HFFc6 (cell line): ENCODE measurements around the gene ERC2. TPM values are rescaled to one million over a fixed set of nuclear protein-coding genes. Genes with fewer than 3 reads are reported as not detected.

Experiments used
- DNase-seq: peaks from one replicate; pipeline ENCODE4 v3.0.0-alpha.2; 2018
- H3K27ac Mint-ChIP-seq: 2 replicates; pipeline ENCODE4 v1.8.0; 2020; ENCODE audit warnings: mild to moderate bottlenecking, mixed read lengths
- H3K27me3 Mint-ChIP-seq: 2 replicates; pipeline ENCODE4 v1.8.0; 2021; ENCODE audit warnings: mild to moderate bottlenecking, moderate library complexity, mixed read lengths; ENCODE audit not compliant: insufficient read depth
- H3K36me3 Mint-ChIP-seq: 2 replicates; pipeline ENCODE4 v1.8.0; 2021; ENCODE audit warnings: low read depth, mixed read lengths
- H3K4me1 Mint-ChIP-seq: 2 replicates; pipeline ENCODE4 v1.8.0; 2020; ENCODE audit warnings: low read depth, mixed read lengths
- H3K4me3 Mint-ChIP-seq: 2 replicates; pipeline ENCODE4 v1.8.0; 2020; ENCODE audit warnings: mild to moderate bottlenecking, moderate library complexity, mixed read lengths
- H3K9me3 Mint-ChIP-seq: 2 replicates; pipeline ENCODE4 v1.8.0; 2020; ENCODE audit warnings: mild to moderate bottlenecking, mixed read lengths
- CTCF ChIP-seq: fragments of 200-600 bp; sonication (generic); IDR thresholded peaks from 2 replicates; pipeline ENCODE4 v1.5.0; 2021; ENCODE audit warnings: antibody characterized with exemption, mild to moderate bottlenecking
- total RNA-seq, 6 experiments: library from RNA; stranded (reverse); fragmentation: NEBNext Ultra II Directional; extraction: Animal tissue kit (Norgen Biotek cat#: 25700); gene quantifications; 2 replicates in 1 of 6; 3 replicates in 5 of 6; pipeline ENCODE4 v1.2.3, GENCODE V29; 2021

ERC2 gene
- total RNA-seq, 6 experiments from 2014 or later = 0.11 TPM; not detected in 5

GRCh38 chr3:55884066-55884465 lies 584.2 kb downstream of the ERC2 start:
- no peak overlapping the region for H3K27ac Mint-ChIP-seq
- H3K4me3 Mint-ChIP-seq = no peak overlapping the region
- H3K4me1 Mint-ChIP-seq = peaks cover 6% of the 10 kb centered on the region; the same call in 1 of the 2 replicates
- no peaks in the 10 kb centered on the region for H3K27me3 Mint-ChIP-seq
- H3K36me3 Mint-ChIP-seq = no peaks in the 10 kb centered on the region
- TF ChIP-seq CTCF = no peak
- DNase-seq = no peak
- no peaks in the 10 kb centered on the region; the same call in 1 of the 2 replicates for H3K9me3 Mint-ChIP-seq

DNA sequence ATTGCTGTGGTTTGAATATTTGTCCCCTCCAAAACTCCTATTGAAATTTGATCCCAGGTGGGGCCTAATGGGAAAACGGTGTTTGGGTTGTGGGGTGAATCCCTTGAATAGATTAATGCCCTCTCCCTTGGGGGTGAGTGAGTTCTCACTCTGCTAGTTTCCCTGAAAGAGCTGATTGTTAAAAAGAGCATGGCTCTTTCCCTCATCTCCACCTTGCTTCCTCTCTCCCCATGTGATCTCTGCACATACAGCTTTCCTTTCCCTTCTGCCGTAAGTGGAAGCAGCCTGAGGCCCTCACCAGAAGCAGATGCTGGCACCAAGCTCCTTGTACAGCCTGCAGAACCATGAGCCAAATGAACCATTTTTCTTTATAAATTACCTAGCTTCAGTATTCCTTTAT lies 586.3 kb downstream of the ERC2 start:
- no peaks in the 10 kb centered on the region for H3K27me3 Mint-ChIP-seq
- H3K4me1 Mint-ChIP-seq = peaks cover 6% of the 10 kb centered on the region; the same call in 1 of the 2 replicates
- no peak overlapping the region for H3K27ac Mint-ChIP-seq
- no peak for TF ChIP-seq CTCF
- H3K9me3 Mint-ChIP-seq = no peaks in the 10 kb centered on the region; the same call in 1 of the 2 replicates
- DNase-seq = no peak
- no peak overlapping the region for H3K4me3 Mint-ChIP-seq
- H3K36me3 Mint-ChIP-seq = no peaks in the 10 kb centered on the region

- Mint-ChIP-seq H3K27ac (no peak overlapping the region), H3K36me3 (no peaks in the 10 kb centered on the region), H3K27me3 (no peaks in the 10 kb centered on the region; the same call in 1 of the 2 replicates), H3K4me1 (no peaks in the 10 kb centered on the region), H3K4me3 (no peak overlapping the region), H3K9me3 (no peaks in the 10 kb centered on the region; the same call in none of the 2 replicates)
- DNase-seq = no peak
- no peak for TF ChIP-seq CTCF
Measured at GRCh38 chr3:55880357-55880756, 587.9 kb downstream of the ERC2 start.

DNA sequence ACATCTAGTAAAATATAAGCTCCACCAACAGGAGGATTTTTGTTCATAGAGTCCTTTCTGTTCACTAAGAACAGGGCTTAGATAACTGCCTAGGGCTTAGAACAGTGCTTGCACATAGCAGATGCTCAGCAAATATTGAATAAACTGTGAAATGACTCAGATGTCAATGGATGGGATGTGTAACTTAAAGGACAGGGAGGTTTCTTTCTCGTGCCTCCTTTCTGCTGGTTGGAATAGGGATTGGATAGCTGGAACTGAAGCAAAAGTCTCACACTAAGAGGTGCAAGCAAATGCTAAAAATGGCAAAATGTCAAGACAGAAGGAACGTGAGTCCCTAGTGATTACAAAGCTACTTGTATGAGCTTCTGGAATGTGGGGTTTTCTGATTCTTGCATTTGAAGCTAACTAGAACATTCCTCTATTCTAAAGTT lies 588.4 kb downstream of the ERC2 start:
- Mint-ChIP-seq H3K9me3 (no peaks in the 10 kb centered on the region; the same call in none of the 2 replicates), H3K36me3 (no peaks in the 10 kb centered on the region), H3K4me1 (no peaks in the 10 kb centered on the region), H3K27ac (no peak overlapping the region), H3K27me3 (no peaks in the 10 kb centered on the region; the same call in 1 of the 2 replicates), H3K4me3 (no peak overlapping the region)
- no peak for DNase-seq
- no peak for TF ChIP-seq CTCF

DNA sequence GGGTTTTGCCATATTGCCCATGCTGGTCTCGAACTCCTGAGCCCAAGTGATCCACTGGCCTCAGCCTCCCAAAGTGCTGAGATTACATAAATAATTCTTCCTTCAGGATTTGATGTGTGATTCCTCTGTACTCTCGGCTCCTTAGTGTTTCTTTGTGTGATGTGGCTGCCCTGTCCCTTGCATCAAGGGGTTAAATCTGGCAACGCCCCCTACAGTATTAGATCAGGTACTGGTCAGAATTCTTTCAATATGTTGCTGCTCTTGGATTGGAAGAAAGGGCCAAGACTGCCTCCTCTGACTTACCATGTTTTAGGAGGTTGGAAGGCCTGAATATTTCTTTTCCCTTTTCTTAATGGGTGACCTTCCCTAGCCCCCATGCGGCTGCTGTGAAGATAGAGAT lies 590.6 kb downstream of the ERC2 start:
- Mint-ChIP-seq H3K27me3 (no peaks in the 10 kb centered on the region; the same call in 1 of the 2 replicates), H3K4me3 (no peak overlapping the region), H3K36me3 (no peaks in the 10 kb centered on the region), H3K4me1 (no peaks in the 10 kb centered on the region), H3K9me3 (peaks cover 8% of the 10 kb centered on the region), H3K27ac (no peak overlapping the region)
- DNase-seq = no peak
- 0 out of 2 replicates have a peak, but pooled peaks have one; percentile 10 for TF ChIP-seq CTCF

DNA sequence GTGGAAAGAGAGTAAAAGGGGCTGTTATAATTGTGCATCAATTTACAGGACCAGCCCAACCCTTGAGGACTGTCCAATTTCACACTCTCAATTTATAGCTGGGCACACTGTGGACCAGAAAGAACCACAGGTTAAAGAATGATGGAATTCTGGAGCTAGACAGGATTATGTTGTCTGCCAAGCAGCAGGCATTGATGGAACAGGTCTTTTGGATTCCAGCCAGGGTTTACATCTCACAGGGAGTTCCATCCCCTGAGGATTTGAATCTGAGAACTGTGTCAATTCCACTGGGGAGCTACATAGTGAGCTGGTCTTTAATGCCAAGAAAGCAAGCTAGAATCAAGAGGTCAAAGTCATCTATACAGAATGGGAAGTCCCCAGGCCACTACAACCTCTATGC lies 591.7 kb downstream of the ERC2 start:
- Mint-ChIP-seq H3K36me3 (no peaks in the 10 kb centered on the region), H3K27ac (no peak overlapping the region), H3K27me3 (no peaks in the 10 kb centered on the region; the same call in 1 of the 2 replicates), H3K4me3 (no peak overlapping the region), H3K4me1 (no peaks in the 10 kb centered on the region), H3K9me3 (peaks cover 8% of the 10 kb centered on the region)
- no peak for TF ChIP-seq CTCF
- DNase-seq = no peak
